Stimulated activated CD4-positive, alpha-beta T cell treated with anti-CD3 and anti-CD28 coated beads, TNF-alpha, amount 100 ng/mL, for 1 hour (primary cell): ENCODE data around the gene ZNF724.
"Not testable (repeated sequence)": the region's sequence is repeated elsewhere in the genome, so short reads cannot be mapped to it uniquely, and the experiment has no call there.

Source experiments
- DNase-seq, 3 donors: peaks; one replicate each; pipeline ENCODE4 v3.0.0-alpha.2; 2020; ENCODE audit warnings: low read depth in 3 of 3, low spot score in 1 of 3

The ZNF724 gene

DNA sequence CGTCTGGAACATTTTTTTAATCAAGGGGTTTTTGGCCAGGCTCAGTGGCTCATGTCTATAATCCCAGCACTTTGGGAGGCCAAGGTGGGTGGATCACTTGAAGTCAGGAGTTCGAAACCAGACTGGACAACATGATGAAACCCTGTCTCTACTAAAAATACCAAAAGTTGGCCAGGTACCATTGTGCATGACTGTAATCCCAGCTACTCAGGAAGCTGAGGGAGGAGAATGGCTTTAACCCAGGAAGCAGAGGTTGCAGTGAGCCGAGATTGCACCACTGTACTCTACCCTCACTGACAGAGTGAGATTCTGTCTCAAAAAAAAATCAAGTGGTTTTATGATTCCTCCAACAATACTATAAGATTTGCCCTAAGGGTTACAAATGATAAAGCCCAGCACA lies 3.1 kb upstream of the ZNF724 start:
- not testable (repeated sequence) for DNase-seq

DNA sequence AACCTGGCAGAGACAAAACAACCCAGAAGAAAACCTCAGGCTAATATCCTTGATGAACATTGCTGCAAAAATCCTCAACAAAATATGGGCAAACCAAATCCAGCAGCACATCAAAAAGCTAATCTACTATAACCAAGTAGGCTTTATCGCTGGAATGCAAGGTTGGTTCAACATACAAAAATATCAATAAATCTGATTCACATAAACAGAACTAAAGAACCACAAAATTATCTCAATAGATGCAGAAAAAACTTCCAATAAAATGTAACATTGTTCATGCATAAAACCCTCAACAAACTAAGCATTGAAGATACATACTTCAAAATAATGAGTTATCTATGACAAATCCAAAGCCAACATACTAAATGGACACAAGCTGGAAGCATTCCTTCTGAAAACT lies 8.8 kb downstream of the ZNF724 start:
- no peak for DNase-seq

DNA sequence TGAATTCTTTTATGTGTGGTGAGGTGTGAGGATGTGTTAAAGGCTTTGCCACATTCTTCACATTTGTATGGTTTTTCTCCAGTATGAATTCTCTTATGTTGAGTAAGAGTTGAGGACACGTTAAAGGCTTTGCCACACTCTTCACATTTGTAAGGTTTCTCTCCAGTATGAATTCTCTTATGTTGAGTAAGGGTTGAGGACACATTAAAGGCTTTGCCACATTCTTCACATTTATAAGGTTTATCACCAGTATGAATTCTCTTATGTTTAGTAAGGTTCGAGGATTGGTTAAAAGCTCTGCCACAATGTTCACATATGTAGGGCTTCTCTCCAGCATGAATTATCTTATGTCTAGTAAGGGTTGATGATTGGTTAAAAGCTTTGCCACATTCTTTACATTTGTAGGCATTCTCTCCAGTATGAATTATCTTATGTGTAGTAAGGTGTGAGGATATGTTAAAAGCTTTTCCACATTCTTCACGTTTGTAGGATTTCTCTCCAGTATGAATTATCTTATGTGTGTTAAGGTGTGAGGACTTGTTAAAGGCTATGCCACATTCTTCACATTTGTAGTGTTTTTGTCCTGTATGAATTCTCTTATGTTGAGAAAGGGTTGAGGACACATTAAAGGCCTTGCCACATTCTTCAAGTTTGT lies 27.1 kb downstream of the ZNF724 start:
- DNase-seq: no peak

DNA sequence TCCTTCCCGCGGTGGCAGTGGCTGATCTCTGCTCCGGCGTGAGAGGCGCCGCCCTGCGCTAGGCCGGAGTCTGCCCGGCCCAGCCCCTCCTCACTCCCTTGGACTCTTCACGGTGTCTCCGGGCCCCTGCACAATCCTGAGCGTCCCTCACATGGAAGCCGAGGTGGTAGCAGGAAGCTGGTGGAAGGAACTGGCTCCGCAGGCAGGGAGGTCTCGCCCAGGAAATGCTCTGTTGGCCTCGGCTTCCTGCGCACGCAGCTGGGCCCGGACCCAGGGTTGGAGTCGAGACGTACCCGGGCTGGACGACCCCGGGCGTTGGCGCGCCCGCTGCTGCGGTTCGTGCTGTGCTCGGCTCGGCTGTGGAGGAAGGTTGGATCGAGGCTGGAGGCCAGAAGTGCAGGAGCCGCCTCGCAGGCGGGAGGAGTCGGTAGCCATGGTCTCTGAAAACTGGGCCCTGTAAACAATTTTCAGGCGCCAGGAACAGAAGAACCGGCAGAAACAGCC lies 46.3 kb downstream of the ZNF724 start:
- no peak for DNase-seq

DNA sequence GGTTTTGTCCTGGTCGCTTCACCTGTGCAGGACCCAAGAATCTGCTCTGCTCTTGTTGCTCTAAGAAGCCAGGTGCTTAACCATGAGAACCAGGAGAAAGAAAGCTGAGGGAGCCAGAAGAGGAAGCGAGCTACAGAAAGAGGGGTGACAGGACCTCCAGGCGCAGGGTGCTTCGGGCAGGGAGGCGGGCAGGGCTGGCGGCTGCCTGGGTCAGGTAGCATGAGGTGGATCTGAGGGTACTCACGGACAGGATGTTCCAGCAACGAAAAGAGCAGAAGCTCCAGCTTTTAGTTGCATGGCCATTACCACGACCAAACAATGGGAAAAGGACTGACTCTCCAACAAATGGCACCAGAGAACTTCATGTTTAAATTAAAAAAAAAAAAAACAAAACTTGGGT lies 59.9 kb downstream of the ZNF724 start:
- DNase-seq: no peak

DNA sequence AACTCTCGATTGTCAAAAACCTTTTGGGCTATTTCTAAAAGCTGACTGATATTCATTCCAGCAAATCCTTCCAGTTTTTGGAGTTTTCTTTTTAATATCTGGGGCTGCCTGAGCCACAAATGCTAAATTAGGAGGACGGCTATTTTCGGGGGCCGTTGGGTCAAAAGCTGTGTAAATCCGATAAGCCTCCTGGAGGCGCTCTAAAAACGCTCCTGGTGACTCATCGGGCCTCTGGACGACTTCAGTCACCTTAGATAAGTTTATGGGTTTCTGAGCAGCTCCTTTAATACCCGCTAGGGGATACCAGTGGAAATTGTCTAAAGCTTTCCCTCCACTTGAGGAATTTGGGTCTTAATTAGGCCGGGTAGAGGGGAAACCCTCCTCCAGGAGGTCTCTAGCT lies 66.9 kb downstream of the ZNF724 start:
- no peak for DNase-seq
